NCI-H526 (cell line): ENCODE data around the gene GOLM1.
"Not testable (repeated sequence)": the region's sequence is repeated elsewhere in the genome, so short reads cannot be mapped to it uniquely, and the experiment has no call there.

Experiments
- DNase-seq, 2 experiments: peaks; one replicate each; lab custom pipeline; 2025; lab: John Stamatoyannopoulos, UW

Gene GOLM1, protein sequence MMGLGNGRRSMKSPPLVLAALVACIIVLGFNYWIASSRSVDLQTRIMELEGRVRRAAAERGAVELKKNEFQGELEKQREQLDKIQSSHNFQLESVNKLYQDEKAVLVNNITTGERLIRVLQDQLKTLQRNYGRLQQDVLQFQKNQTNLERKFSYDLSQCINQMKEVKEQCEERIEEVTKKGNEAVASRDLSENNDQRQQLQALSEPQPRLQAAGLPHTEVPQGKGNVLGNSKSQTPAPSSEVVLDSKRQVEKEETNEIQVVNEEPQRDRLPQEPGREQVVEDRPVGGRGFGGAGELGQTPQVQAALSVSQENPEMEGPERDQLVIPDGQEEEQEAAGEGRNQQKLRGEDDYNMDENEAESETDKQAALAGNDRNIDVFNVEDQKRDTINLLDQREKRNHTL

DNA sequence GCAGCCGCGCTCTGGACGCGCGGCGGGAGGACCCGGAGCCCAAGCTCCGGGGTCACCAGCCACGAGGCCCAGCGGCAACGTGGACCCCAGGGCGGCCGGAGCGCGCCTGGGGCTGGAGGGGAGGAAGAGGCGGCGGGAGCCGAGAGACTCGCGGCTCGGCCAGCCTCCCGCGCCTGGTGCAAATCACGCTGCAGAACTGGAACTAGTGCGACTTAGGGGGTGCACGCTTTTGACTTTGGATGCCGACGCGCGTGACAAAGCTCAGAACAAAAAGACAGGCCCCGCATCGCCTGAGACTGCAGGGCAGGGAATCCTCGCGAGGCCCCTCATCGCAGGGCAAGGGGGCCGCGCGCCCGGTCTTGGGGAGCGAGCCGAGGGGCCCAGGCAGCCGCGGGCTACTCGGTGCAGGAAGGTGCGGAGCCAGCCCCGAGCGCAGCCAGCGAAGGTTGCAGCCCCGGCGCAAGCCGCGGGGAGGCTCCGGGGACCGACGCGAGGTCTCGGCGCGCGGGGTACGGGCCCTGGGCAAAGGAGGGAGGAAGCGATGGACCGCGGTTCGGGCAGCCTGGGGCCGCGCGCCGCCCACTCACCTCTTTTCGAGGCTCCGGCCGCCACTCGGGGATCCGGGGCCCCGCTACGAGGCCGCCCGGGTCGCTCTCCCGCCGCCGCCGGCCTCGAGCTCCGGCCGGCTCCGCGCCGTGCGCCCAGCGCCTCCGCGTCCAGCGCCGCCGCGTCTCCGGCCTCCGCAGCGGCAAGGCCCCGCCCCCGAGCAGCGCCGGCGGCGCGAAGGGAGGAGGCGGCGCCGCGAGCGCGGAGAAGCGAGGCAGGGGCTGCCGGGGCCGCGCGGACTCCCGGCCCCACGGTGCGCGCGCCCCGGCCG lies at the start of gene GOLM1:
TSS of gene GOLM1 (minus strand) at position 735 of the 877 bp plus-strand sequence. CDS start 20,238 bp downstream, outside the sequence.
- peak in 1 of 2 experiments; percentile 74 for DNase-seq

DNA sequence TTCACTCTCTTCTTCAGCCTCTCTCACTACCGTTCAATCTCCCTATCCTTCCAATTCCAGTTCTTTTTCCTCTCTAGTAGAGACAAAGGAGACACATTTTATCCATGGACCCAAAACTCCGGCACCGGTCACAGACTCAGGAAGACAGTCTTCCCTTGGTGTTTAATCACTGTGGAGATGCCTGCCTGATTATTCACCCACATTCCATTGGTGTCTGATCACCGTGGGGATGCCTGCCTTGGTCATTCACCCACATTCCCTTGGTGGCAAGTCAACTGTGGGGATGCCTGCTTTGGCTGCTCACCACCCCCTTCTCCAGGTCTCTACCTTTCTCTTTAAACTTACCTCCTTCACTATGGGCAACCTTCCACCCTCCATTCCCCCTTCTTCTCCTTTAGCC lies 47.3 kb upstream of the GOLM1 start:
- not testable (repeated sequence) for DNase-seq

DNA sequence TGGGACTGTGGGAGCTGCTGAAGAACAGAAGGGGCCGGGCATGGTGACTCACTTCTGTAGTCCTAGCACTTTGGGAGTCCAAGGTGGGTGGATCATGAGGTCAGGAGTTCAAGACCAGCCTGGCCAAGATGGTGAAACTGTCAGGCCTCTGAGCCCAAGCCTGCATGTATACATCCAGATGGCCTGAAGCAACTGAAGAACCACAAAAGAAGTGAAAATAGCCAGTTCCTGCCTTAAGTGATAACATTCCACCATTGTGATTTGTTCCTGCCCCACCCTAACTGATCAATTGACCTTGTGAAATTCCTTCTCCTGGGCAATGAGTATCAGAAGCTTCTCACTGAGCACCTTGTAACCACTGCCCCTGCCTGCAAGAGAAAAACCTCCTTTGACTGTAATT lies 46.6 kb upstream of the GOLM1 start:
- not testable (repeated sequence) for DNase-seq

DNA sequence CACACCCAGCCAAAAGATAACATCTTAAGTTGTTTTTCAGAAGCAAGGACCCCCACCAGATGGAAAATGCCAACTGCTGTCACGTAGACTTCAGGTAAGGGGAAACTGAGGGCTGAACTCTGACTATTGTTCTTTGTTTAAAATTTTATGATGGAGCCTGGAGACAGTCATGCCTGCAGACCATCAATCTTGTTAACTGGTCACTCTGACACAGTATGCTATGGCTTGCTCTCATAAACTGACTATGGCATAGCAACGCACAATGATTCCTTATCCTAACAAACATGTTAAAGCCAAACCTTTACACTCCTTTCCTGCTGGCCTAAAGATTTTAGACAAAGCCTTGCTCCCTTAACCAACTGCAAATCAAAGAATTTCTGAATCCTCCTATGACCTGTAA lies 43.6 kb upstream of the GOLM1 start:
- no peak for DNase-seq

DNA sequence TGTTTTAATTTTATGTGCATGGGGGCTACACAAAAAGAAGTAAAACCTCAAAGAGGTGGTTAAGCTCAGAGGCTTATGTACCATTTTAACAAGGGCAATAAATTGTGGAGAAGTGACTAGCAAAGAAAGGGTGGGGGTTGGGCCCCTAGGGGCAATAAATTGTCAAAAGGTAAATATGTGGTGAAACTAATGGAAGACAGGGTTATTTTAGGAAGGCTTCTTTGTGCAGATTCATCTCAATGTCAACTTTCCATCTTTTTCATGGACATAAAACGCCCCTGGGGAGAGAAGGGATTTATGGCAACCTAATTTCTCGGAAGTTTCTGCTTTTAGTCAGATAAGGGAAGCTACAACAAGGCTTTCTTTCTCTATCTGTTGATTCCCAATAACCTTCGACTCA lies 42.5 kb upstream of the GOLM1 start:
- no peak for DNase-seq

DNA sequence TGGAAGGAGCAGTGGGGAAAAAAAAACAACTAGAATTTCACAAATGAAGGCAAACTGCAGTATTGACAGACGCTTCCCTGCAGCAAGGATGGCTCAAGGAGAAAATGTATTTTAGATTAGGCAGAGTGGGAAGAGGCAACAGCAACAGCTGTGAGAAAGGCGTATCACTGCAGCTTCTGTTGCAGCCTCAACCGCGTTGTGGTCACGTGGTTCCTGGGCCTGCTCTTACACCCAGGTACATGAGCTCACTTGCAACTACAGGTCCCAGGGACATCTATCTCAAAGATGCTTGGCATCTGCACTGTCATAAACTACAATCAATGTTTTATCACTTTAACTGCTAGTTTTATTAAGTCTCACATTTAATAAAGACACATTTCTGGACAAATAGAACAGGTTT lies 36.0 kb upstream of the GOLM1 start:
- DNase-seq, result no peak

DNA sequence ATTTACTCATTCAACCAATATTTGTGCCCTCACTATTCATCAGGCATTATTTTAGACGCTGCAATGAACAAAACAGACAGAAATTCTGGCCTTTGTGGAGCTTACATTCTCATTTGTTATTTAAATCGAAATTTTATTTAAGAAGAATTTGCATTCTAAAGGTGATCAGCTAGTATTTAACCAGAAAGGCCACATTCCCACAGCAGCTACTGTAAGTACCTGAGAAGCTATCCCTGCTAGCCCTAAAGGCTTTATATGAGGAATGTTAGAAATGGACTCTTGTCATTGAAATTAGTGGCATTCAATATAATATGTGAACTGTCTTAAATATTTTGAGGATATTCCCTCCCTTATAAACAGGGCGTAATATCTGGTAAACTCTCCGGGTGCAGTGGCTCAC lies 35.0 kb upstream of the GOLM1 start:
- no peak for DNase-seq

DNA sequence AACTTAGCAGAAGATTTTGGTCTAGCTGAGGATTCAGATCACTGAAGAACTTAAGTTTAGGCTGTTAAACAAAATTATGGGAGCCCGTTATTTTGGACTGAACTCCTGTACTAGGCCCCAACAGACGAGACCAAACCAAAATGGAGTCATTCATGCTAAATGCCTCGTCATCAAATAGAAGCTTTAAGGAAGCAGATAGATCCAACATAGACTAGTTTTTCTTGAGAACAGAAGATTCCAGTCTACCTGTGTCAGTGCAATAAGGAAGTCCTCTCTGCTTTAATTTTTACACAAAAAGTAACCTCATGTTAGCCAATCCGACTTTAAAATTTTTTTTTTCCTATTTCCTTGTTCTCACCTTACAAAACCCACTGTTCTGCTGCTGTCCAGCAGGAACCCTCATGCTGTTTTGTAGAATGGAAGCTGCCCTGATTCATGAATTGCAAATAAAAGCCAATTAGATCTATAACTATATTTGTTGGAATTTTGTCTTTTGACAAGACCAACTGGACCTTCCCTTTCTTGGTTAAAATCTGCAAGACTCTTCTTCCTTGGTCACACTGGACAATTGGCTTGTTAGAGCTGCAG lies 29.0 kb upstream of the GOLM1 start:
- no peak for DNase-seq

DNA sequence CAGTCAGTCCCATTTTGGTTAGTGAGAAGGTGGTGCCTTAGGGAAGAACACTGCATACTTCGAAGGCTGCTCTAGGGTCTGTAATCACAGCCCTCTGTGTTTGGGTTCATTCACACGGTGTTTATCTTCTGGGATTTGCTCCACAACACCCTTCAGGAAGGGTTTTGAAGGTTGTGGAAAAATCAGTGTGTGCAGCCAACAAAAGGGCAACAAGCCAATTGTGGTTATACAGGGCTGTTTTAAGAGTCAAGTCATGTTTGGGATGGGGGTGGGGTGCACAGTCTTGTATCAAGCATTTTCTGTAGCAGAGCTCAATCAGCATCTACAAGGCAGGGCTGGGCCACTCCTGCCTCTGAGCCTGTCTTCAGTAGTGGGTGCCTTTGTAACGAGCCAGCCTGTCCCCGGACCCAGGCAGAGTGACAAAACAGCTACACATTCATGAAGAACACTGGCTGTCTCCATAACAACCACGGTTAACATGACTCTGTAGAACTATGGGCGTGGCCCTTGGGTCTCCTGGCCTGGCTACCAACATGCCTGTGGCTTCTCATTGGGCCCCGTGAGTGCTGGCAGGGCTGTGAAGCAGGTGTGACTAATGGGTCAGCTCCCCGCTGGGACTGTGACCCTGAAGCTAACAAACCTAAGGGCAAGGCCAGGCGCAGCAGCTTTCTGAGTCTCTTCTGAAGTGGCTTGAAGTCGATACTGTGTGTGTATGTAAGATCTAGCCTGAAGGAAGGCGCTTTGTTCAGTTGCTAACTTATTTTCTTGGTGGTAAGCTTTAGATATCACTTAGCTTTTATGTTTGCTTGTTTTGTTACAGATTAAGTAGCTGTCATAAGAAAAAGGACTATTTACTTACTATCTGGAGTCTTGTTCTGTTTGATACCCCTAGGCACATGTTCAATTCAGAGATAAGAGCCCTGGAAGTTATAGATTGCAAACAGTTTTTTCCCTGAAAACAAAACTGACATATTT lies 27.9 kb upstream of the GOLM1 start:
- peak; percentile 82 to 89 for DNase-seq

DNA sequence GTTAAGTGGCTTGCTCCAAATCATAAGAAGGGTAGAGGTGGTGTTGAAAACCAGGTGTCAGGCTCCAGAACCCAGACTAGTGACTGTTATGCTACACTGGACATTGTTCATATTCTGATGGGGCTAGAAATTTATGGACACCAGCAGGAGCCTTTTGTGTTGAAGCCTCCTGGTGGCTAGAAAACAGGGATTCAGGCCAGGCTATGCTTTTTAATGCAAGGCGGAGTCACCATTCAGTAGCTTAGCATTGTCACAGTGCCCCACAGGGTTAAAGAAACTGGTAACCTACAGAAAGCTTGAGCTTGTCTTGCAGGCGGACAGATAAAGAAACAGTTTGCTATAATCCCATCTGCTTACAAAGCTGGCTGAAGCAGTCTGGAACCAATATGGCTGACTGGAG lies 23.0 kb upstream of the GOLM1 start:
- no peak for DNase-seq

DNA sequence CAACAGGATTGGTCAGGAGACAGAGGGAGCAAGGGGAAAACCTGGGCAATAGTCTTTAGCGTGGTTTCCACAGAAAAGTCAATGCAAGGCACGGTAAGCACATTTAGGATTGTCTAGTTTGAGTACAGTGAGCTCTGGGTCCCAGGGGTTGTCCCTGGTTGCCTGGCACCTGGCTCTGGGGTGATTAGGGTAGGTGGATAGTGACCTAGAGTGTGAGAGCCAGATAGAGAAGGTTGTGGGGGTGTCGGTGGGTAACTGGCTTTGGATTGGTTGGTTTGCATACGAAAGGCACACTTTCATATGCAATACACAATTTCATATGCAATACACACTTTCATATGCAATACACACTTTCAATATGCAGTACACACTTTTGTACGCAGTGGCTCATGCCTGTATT lies 20.1 kb upstream of the GOLM1 start:
- no peak for DNase-seq

DNA sequence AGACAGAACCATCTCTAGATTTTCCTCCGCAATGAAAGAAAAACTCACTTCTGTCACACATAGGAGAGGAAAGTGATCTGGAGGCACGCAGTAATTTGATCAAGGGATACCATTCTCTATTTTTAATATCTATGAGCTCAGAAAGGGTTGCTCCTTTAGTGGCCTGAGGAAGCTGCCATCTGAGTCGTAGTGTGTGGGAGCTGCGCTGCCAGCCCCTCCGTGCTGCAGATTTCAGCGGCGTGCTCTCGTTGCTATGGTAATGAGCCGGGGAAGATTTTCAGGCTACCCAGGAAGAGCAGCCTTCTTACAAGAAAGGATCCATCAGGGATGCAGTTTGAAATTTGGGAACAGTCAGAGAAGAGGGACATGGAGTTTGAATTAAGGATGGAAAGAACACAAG lies 17.1 kb upstream of the GOLM1 start:
- DNase-seq, result no peak

DNA sequence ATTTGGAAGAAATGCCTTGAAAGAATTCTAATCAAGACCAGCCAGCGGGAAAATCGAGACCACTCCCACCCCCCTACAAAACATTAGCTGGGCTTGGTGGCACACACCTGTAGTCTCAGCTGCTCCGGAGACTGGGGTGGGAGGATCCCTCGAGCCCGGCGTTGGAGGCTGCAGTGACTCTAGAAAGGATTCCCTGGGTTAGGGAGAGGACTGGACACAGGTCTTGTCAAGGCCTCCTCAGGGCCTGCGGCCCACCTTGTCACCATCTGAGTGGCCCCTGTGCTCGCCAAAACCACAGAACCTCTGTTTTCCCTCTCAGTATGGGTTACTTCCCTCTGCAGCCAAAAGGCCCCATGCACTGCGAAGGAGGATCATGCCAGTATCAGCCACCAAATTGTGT lies 16.5 kb upstream of the GOLM1 start:
- DNase-seq, result no peak

DNA sequence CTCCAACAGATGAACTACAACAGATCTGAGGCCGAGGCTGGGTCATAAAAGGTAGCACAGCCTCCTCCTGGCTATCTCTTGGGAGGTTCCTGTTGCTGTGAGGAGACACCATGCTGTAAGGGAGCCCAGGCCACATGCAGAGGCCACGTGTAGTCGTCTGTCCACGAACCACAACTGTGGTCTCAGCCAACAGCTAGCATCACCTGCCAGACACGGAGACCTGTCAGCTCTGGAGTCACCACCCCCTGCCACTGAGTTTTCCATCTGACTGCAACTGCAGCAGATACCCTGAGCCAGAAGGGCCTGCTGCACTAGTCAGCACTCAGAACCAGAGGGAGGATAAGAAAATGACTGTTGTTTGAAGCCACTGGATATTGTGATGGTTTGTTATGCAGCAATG lies 12.7 kb upstream of the GOLM1 start:
- DNase-seq, result no peak

DNA sequence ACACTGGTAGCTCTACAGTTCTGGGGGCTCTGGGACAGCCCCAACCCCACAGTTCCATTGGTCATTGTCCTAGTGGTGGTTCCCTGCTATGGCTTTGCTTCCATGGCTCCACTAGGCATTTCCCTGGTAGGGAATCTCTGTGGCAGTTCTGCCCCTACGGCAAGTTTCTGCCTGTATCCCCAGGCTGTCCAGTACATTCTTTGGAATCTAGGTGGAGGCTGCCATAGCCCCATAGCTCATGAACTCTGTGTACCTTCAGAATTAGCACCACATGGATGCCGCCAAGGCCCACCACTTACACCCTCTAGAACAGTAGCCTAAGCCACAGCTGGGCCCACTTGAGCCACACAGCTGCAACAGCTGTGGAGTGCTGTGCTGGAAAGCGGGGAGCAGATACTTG lies 3.3 kb upstream of the GOLM1 start:
- no peak for DNase-seq

DNA sequence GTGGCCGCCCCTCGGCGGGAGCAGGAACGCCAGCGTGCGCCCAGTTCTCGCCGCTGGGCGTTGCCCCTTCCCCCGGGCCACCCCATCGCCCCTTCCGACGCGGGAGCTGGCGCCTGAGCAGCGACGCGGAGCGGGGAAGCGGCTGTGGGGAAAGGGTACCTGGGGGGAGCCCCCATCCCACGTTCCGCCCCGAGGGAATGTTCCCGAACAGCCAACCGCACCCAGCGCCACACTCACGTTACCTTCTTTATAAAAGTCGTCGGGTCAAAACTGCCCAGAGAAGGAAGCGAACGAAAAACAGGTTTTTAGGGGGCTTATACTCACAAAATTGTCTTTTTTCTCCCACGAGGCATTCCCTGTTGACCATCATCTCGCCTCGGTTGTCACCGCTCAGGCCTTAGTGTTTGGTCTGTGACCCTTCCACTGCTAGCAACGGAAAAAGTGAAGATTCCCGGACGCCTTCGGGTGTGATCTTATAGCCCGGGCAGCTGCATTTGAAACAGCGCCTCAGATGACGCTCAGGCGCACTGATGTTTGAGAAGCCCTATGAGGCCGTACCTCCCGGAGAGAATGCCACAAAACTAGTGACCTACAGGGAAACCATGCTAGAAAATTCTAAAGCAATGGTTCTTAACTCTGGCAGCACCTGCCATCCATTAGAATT lies 475 bp upstream of the GOLM1 start:
- peak in 1 of 2 experiments; percentile 48 for DNase-seq

DNA sequence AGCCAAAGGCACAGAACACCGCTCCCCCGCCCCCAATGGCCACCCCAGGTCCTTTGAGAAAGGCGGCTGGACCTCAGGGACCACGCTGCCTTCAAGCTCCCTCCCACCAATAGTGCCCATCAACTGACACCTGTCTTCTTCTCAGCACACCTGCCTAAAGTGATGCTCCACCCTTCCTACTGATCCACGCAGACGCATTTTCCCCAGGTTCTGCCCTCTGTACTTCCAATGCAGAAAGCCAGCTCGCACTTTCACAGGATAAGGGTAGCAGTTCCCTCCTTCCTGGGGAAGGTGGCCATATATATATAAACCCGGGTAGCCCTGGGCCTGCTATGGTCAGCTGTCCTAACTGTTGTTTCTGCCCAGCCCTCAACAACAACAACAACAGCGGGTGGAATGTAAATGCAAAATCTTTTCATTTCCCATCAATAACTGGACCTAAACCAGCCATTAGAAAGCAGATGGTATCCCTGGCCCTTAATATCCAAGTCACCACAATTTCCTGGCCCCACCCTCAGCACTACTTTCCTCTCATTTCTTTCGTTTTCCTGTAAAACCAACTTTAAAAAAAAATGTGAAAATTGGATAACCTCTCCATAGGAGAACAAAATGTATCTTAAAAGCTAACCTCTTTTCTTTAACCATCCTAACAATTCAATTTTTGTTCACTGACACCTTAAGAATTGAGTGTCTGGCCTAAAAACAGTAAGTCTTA lies 1.7 kb downstream of the GOLM1 start:
- peak in 1 of 2 experiments; percentile 50 for DNase-seq

DNA sequence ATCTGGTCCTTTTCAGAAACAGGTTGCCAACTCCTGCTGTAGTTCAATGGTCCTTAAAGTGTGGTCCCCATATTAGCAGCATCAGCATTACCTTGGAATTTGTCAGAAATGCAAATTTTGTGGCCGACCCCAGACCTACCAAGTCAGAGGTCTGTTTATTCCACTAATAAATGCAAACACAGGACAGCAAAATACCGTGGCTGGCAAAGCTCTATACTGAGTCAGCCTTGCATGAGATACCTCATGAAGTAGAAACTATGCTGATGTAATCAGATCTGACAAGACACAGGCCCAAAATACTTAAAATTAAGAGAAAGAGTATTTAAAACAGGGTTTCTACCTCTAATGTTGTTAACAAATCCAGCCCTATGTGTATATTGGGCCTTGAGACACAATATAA lies 3.0 kb downstream of the GOLM1 start:
- peak in 1 of 2 experiments; percentile 37 for DNase-seq

DNA sequence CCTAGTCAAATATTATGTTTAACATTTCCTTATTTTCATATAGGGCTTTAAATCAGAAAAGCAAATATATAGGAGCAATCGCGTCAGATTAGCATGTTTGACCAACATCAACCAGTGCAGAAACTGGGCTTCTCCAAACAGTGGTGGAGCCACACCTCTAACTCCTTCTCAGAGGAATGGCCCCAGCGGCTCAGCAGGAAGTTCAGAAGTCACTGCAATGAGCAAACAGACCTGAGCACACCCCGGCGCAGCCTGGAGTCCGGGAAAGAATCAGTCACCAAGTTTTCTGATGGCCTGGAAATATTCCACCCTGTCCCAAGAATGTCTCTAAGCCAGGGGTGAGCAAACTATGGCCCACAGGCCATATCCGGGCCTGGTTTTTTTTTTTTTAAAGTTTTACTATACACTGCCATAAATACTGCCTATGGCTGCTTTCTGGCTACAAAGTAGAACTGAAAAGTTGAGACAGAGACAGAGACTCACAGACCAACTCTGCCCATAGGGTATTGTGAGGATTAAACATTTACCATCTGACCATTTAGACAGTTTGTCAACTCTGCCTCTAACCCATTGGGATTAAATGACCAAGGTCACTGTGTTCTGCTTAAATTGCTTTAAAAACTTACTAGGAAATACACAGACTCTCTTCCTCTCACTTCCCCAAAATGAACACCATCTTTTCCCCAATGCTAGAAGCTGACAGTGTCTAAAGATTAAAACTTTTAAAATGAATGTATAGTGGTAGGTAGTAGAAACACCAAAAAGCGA lies 5.4 kb downstream of the GOLM1 start:
- DNase-seq, result peak; percentile 20 to 64

DNA sequence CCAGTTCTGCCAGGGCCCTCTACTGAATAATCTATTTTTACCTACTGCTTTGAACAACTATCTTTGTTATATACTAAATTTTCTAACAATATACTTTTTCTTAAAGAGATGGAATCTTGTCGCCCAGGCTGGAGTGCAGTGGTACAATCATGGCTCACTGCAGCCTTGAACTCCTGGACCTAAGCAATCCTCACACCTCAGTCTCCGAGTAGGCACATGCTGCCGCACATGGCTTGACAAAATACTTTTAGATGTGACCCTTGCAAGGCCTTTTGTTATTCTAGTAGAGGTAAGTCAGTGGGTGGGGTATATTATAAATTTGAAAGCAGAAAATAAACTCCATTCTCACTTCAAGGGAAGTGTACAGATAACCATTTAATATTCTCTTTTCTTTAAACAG lies 7.9 kb downstream of the GOLM1 start:
- DNase-seq, result no peak
